GM18499 (cell line): ENCODE results near the gene SS18L1.

Experiments used
- ATAC-seq: cut with Tn5 transposase; IDR thresholded peaks from one replicate; pipeline ENCODE4 v1.9.1; 2021; ENCODE audit warnings: moderate number of reproducible peaks; ENCODE audit not compliant: insufficient read depth, unreplicated experiment

The SS18L1 gene

DNA sequence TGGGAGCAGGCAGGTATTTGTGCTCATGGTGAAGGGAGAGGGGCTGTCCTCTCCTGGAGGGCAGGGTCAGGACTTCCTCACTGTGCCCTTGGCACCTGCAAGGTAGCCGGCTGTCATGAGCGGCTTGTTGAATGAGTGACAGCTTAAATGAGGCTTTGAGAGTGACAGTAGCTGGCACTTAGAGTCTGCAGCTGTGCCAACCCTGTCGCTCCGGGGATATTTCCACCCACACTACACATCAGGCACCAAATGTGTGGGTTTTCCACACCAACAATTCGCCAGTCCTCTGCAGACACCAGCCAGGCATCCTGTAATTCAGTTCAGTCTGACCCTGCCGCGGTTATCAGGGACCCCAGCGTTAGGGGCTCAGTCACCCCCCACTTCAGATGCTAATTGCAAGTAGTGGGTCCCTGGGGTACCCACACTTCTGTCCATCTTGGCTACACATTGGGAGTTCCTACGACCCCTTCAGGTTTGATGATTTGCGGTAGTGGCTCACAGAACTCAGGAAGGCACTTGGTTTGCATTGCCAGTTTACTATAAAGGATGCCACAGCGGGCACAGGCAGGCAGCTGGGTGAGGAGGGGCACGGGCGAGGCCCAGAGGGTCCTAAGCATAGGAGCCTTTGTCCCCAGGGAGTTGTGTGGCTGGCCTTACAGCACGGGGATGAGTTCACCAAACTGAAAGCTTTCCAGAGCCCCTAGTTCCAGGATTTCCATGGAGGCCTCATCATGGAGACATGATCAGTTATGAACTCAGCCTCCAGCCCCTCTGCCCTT is 48.4 kb downstream of the SS18L1 start:
- ATAC-seq, result no peak

DNA sequence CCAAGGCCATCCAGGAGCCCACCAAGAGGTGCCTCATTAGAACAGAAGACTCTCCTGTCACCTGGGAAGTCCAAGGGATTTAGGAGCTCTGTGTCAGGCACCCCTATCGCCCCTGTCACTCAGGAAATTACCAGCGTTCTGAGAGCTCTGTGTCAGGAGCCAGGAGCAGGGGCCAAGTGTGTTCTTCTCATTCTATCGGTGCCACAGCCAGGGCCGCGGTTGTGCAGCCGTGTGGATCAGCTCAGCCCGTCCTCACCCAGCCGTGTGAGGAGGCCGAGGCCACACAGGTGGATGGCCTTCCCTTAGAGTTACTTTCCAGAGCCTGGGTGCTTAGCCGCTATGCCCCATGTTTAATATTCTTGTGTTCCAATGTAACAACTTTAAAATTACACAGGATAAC is 49.1 kb downstream of the SS18L1 start:
- ATAC-seq, result no peak

DNA sequence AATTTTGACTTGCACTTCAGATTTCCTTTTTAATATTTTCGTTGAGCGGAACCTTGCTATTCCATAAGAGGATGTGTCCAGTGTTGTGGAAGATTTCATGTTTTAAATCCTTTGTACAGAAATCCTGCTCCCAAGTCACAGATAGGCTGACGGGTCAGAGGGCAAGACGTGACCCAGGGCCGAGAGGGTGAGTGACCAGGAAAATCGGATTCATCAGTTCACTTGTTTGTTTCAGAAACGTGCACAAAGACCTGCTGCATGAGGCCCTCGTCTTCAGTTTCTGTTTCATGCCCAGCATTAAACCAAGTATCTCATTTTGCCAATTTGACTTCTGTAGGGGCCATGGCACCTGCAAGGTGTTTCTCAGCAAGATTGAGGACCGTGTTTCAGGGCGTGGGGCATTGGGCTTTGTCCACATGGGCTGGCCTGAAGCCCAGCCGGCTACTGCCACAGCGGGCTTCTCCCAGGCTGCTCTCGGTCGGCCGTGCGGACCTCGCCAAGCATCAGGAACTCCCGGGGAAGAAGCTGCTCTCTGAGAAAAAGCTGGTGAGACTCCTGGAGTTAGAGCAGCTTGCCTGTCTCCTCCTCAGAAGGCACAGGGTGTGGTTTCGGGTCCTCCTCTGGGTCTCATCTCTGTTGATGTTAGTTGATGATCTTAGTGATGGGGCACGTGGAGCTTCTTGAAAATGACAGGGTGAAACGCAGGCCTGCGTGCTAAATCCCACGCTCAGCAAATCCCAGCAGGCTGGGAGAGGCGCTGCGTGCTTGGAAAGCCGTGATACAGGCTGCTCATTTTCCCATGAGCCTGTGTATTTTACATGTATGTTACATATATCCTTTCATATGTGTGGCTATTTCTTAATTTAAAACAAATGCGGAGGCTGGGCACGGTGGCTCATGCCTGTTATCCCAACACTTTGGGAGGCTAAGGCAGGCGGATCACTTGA is 49.8 kb downstream of the SS18L1 start:
- no peak for ATAC-seq

DNA sequence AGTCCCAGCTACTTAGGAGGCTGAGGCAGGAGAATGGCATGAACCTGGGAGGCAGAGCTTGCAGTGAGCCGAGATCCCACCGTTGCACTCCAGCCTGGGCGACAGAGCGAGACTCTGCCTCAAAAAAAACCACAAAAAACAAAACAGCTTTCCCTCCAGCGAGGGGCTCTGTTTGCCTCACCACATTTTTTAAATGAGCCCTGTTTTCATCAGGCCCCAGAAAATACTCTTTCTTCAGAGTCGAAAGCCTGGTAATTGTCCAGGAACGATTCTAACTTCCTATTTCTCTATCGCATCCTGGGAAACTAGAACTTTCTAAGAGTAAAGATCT is 51.5 kb downstream of the SS18L1 start:
- ATAC-seq, result no peak

DNA sequence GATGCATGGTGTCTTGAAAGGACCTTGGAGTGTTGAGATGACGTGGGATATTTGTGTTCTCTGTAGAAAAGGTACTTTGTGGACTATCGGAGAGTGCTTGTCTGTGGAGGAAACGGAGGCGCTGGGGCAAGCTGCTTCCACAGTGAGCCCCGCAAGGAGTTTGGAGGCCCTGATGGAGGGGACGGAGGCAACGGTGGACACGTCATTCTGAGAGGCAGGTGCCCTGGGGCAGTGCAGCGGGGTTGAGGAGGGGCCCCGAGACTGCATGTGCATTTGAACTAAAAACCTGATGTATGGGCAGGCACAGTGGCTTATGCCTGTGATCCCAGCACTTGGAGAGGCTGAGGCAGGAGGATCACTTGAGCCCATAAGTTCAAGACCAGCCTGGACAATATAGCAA is 52.2 kb downstream of the SS18L1 start:
- no peak for ATAC-seq

DNA sequence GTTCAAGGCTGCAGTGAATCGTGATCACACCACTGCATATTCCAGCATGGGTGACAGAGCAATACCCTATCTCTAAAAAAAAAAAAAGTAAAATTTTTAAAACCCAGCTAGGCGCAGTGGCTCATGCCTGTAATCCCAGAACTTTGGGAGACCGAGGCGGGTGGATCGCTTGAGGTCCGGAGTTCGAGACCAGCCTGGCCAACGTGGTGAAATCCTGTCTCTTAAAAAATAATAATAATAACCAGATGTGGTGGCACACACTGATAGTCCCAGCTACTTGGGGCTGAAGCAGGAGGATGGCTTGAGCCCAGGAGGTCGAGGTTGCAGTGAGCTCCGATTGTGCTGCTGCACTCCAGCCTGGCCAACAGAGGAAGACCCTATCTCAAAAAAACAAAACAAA is 52.7 kb downstream of the SS18L1 start:
- no peak for ATAC-seq

DNA sequence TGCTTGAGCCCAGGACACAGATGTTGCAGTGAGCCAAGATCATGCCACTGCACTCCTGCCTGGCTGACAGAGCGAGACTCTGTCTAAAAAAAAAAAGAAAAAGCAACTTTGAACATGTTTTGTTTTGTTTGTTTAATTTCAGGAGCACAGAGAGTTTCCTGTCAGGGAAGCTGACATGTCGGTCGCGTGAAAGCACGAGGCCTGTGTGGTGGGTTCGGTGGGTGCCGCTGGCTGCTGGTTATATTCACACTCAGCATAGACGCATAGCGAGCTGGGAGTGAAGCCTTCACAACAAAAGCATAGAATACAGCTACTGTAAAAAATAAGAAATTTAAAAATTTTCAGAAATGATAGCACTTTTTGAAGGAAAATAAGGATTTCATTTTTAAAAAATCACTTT is 53.7 kb downstream of the SS18L1 start:
- no peak for ATAC-seq

DNA sequence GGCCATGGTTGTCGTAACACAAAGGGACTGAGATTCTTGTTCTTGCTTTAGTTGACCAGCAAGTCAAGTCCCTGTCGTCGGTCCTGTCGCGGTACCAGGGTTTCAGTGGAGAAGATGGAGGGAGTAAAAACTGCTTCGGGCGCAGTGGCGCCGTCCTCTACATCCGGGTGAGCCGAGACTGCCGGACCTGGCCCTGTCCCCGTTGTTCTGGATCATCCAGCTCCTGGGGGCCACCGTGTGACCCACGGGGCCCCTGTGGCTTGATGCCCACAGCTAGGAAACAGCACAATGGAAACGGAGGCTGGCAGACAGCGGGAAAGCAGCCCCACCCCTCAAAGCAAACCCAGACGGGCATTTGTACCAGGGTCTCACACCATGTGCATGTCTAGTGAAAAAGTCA is 54.2 kb downstream of the SS18L1 start:
- ATAC-seq, result no peak

DNA sequence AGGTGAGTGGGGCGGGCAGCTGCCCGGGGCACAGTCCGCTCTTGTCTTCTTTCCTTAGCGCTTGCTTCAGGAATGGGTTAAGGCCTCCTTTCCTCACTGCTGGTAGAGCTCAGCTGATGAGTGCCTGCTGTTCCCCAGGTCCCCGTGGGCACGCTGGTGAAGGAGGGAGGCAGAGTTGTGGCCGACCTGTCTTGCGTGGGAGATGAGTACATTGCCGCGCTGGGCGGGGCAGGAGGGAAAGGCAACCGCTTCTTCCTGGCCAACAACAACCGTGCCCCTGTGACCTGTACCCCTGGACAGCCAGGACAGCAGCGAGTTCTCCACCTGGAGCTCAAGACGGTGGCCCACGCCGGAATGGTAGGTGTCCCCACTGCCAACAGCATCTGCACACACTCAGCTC is 54.9 kb downstream of the SS18L1 start:
- no peak for ATAC-seq

DNA sequence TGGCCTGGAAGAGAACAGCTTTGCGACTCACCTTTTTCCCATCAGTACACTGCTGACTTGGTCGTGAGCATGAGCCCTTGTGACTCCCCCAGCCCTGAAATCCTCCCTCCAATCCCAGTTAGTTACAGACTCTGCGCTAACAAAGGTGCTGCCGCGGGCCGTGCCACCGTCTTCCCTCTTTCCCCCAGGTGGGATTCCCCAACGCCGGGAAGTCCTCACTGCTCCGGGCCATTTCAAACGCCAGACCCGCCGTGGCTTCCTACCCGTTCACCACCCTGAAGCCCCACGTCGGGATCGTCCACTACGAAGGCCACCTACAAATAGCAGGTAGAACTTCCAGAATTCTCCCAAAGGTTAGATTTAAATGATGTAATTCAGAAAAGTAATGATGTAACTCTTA is 55.4 kb downstream of the SS18L1 start:
- no peak for ATAC-seq

DNA sequence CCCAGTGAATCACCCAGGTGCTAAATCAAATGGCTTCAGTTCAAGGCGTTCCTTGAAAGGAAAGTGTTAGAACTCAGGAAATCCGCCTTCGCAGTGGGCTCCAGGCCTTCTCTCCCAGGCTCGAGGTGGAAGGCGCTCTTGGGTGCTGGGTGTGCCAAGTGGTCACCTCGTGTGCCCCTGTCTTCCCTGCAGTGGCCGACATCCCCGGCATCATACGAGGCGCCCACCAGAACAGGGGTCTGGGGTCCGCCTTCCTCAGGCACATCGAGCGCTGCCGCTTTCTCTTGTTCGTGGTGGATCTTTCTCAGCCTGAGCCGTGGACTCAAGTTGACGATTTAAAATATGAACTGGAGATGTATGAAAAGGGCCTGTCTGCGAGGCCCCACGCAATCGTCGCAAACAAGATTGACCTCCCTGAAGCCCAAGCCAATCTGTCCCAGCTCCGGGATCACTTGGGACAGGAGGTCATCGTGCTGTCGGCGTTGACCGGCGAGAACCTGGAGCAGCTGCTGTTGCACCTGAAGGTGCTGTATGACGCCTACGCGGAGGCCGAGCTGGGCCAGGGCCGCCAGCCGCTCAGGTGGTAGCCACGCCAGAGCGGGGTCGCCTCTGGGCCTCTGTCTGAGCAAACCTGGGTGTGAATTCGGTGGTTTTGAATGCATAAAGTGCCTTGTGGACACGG is 57.1 kb downstream of the SS18L1 start:
- ATAC-seq, result no peak

DNA sequence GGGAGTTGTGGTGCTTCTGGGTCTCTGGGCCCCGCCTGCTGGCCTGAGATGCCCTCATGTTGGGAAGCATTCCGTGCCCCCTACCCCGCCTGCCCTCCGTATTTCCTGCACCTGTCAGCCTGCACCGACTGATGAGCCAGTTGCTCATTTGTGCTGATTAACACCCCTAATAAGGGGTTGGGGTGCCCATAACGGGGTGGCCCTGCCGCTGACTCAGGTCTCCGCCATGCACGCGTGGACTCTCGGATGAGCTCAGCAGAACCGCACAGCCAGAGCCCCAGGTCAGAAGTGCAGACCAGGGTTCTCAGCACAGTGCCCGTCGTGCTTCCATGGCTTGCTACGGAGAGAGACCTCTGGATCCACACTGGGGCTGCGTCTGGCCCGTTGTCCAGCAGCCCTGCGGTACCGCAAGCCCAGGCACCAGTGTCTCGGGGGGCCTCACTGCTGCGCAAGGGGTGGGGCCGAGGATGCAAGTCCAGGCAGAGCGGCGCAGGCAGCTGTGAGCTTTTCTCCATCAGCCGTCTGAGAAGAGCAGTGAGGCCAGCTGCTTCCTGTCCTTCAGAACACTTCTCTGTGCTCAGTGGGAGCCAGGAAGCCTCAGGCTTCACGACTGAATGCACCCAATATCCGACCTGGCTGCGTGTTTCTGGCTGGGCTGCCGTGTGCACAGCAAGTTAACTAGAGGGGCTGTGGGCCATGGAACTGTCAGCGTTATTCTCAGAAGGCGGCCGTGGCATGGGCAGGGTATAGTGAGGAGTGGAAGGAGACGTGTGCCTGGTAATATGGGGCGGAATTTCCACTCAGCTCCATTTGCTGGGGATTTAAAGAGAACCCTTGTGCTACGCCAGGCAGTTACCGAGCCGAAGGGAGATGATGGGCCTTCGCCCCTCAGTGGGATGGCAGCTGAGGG is 57.9 kb downstream of the SS18L1 start:
- no peak for ATAC-seq

DNA sequence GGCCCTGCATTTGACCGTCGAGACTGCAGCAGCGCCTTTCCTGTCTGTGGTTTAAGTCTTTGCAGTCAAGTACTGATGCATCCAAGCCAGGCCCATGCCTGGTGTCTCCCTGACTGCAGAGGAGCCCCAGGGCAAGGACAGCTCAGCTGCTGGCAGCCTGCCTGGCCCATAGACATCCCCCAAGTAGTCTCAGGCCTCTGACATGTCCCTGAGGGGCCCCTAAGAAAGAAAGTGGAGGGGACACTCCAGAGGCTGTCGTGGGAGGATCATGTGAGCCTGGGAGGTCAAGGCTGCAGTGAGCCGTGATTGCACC is 58.5 kb downstream of the SS18L1 start:
- ATAC-seq, result no peak

DNA sequence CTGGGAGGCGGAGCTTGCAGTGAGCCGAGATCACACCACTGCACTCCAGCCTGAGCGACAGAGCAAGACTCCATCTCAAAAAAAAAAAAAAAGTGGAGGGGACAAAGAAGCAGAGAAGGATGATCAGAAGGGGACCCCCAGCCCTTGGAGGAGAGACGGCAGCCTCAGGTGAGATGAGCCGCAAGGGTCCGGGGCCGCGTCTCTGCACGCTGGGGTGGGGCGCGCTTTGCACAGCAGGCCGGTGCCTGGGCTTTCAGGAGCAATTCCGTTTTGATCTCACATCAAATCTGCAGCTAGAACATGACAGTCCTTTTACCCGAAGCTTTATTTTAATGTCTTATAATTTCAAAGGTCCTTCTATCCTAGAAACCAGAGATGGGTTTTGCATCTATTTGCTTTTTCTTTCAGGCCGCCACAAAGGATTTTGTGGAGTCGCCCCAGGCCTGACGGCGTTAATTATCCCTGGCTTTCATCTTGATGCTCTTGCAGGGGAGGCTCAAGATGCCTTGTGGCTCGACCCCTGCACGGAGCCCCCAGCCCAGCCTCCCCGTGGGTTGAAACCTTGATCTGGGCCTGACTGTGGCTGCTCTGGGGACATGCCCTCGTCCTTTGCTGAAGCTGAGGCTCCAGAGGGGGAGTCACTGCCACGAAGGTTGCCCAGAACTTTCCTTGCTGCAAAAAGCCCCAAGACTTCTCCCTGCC is 59.3 kb downstream of the SS18L1 start:
- no peak for ATAC-seq

DNA sequence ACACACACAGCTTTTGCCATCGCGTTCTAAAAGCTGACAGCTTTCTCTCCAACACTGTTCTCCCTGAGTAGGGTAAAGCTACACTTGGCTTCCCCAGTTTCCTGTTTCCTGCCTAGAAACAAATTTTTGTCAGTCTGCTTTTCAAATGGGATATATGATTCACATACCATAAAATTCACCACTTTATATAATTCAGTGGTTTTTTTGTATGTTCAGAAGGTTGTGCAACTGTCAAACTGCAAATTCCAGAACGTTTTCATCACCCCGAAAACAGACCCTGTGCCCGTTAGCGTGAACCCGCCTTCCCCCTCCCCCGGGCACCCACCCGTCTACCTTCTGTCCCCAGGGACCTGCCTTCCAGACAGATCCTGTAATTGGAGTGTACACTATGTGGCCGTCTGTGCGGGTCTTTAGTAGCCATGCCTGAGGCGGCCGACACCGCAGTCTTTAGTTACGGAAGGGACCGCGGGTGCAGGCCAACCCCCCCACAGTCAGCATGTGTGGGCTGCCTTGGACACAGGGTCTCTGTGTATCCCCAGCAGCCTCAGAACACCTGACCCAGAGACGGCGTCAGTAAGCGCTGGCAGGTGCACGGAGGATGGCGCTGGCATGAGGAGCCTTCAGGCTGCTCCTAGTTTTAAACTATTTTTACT is 59.9 kb downstream of the SS18L1 start:
- ATAC-seq, result no peak

DNA sequence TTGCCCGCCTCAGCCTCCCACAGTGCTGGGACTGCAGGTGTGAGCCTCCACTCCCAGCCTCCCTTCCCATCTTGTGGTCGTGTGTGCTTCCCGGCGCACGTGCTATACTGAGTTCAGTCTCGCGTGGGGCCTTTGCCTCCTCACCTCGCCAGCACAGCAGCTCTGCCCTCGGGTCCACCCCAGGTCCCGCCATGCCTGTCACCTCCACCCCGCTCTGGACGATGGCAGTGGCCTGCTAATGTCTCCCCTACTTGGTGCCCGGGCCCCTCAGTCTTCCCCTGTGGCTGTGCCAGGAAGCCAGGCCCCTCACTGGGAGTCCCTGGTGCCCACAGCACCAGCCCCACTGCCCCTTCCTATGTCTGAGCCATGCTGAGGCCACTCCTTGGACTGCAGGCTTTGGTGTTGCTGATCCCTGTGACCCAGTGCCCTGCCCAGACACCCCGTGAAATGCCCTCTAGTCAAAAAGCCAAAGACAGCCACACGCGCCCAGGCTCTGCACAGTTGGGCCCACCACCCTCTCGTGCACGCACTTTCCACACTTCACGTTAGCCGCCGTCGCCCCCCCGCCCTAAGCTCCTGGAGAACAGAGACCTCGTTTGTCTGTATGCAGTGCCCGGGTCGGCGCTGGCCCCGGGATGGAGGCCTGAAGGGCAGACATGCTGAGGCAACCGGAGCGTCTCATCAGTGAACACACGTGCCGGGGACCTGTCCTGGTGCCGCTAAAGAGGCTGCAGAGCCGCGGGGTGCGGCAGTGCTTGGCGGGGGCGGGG is 62.2 kb downstream of the SS18L1 start:
- ATAC-seq, result no peak

DNA sequence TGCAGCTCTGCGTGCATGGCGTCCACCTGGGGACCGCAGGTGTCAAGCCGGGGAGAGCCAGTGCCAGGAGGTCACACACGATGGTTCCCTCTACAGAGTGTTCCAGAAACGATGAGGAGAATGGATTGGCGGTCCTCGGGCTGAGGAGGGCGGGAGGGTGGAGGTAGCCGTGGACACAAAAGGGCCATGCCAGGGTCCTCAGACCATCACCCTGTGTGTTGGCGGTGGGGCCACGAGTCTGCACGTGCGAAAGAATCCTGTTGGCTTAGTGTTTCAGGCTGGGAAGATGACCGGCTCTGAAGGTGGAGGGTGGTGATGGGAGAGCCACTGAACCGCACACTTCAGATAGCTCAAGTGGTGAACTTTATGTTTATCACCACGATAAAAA is 62.8 kb downstream of the SS18L1 start:
- no peak for ATAC-seq

DNA sequence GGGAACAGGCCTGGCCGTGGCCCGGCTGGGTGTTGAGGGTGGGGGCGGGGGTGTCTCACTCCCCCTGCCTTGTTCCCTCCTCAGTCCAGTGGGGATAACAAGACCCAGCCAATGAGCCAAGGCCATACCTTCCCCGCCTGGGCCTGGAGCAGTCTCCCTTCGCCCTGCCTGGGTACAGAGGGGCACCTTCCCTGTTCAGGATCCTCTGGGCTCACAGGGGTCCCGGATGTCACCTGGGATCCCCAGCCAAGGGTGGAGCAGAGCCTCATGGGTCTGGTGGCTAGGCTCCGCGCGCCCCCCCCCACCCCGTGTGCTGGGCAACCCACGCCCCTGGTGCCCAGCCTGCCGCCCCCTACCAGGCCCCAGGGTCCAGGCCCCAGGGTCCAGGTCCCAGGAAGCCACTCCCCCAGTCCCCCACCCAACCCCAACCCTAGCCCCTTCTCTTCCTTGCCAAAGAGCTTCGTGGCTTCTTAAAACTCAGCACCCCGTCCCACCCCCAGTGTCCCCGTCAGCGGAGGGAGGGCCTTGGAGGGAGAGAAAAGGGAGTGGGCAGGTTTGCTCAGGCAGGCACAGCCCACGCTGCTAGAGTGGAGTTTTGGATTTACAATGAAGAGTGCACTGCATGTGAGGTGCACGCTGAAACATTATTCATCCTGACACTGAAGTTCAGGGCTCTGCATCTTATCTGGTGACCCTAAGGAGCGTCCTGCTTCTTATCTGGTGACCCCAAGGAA is 64.7 kb downstream of the SS18L1 start:
- no peak for ATAC-seq
